ENCODE results near the gene TGFBI.

TGFBI gene

GRCh38 chr5:136004436-136004835 lies 24.4 kb upstream of the TGFBI start:
- no peak for DNase-seq

- no peak for DNase-seq
Observed at GRCh38 chr5:136005476-136005875, 23.3 kb upstream of the TGFBI start.

GRCh38 chr5:136006164-136006563 lies 22.6 kb upstream of the TGFBI start:
- no peak for DNase-seq

- no peak for DNase-seq
Observed at GRCh38 chr5:136006761-136007251, 22.0 kb upstream of the TGFBI start.

GRCh38 chr5:136007271-136007670 lies 21.5 kb upstream of the TGFBI start:
- no peak for DNase-seq

GRCh38 chr5:136011414-136012001 lies 17.3 kb upstream of the TGFBI start:
- DNase-seq = no peak

- no peak for DNase-seq
Observed at GRCh38 chr5:136012041-136012804, 16.6 kb upstream of the TGFBI start.

- no peak for DNase-seq
Observed at GRCh38 chr5:136013559-136013958, 15.2 kb upstream of the TGFBI start.

- no peak for DNase-seq
Observed at GRCh38 chr5:136014049-136015002, 14.5 kb upstream of the TGFBI start.

GRCh38 chr5:136015003-136015375 lies 13.8 kb upstream of the TGFBI start:
- no peak for DNase-seq

- DNase-seq = no peak
Observed at GRCh38 chr5:136015966-136016650, 12.7 kb upstream of the TGFBI start.

- DNase-seq = peak in 1 of 2 donors; percentile 21
Observed at GRCh38 chr5:136016945-136017530, 11.8 kb upstream of the TGFBI start.

- no peak for DNase-seq
Observed at GRCh38 chr5:136018814-136019783, 9.7 kb upstream of the TGFBI start.

- no peak for DNase-seq
Observed at GRCh38 chr5:136020001-136020382, 8.8 kb upstream of the TGFBI start.

- DNase-seq = peak; percentile 36 to 63
Observed at GRCh38 chr5:136020383-136021015, 8.3 kb upstream of the TGFBI start.

GRCh38 chr5:136021016-136021405 lies 7.8 kb upstream of the TGFBI start:
- DNase-seq = no peak

- DNase-seq = no peak
Observed at GRCh38 chr5:136022965-136023364, 5.8 kb upstream of the TGFBI start.

GRCh38 chr5:136023958-136024541 lies 4.7 kb upstream of the TGFBI start:
- no peak for DNase-seq

- DNase-seq = no peak
Observed at GRCh38 chr5:136025900-136026299, 2.9 kb upstream of the TGFBI start.

GRCh38 chr5:136026636-136027035 lies 2.2 kb upstream of the TGFBI start:
- no peak for DNase-seq
